Stimulated activated CD4-positive, alpha-beta T cell treated with anti-CD3 and anti-CD28 coated beads, TNF-alpha, amount 100 ng/mL, for 24 hours (primary cell): ENCODE results near the gene RAB5B.
"Not testable (repeated sequence)": the region's sequence is repeated elsewhere in the genome, so short reads cannot be mapped to it uniquely, and the experiment has no call there.

Experiments used
- DNase-seq, 3 experiments: peaks; one replicate each; pipeline ENCODE4 v3.0.0-alpha.2; 2020; ENCODE audit warnings: low read depth in 3 of 3

The RAB5B gene

GRCh38 chr12:55940065-55940732 lies 33.7 kb upstream of the RAB5B start:
- peak; percentile 70 to 80 (median 79) for DNase-seq

- DNase-seq, result no peak
These were observed 31.8 kb upstream of the RAB5B start for GRCh38 chr12:55942055-55942454.

GRCh38 chr12:55942577-55943136 lies 31.2 kb upstream of the RAB5B start:
- no peak for DNase-seq

GRCh38 chr12:55946553-55946952 lies 27.3 kb upstream of the RAB5B start:
- DNase-seq, result no peak

GRCh38 chr12:55955344-55955743 lies 18.5 kb upstream of the RAB5B start:
- no peak for DNase-seq

GRCh38 chr12:55955800-55956508 lies 17.9 kb upstream of the RAB5B start:
- peak in 1 of 3 experiments; percentile 51 for DNase-seq

GRCh38 chr12:55957106-55957859 lies 16.6 kb upstream of the RAB5B start:
- DNase-seq, result no peak

GRCh38 chr12:55963760-55964159 lies 10.1 kb upstream of the RAB5B start:
- no peak for DNase-seq

GRCh38 chr12:55965240-55965639 lies 8.6 kb upstream of the RAB5B start:
- DNase-seq, result no peak

- no peak for DNase-seq
These were observed 7.9 kb upstream of the RAB5B start, which contains the start of gene PMEL for GRCh38 chr12:55965941-55966407. TSS of gene PMEL (minus strand) at chr12:55966042. CDS start at chr12:55966011, 31 bp downstream.

- DNase-seq, result peak; percentile 84 to 95 (median 87)
These were observed 7.2 kb upstream of the RAB5B start, which contains the start of gene CDK2 for GRCh38 chr12:55966408-55967281. TSS of gene CDK2 (plus strand) at chr12:55966830. CDS start at chr12:55967009, 179 bp downstream.

GRCh38 chr12:55969356-55969755 lies 4.5 kb upstream of the RAB5B start:
- DNase-seq, result no peak

GRCh38 chr12:55970775-55971174 lies 3.1 kb upstream of the RAB5B start:
- no peak for DNase-seq

GRCh38 chr12:55972042-55972441 lies 1.8 kb upstream of the RAB5B start:
- no peak for DNase-seq

- no peak for DNase-seq
These were observed 1.4 kb upstream of the RAB5B start for GRCh38 chr12:55972456-55972855.

- no peak for DNase-seq
These were observed 823 bp upstream of the RAB5B start for GRCh38 chr12:55972911-55973598.

GRCh38 chr12:55974308-55974730 lies 441 bp downstream of the RAB5B start:
- DNase-seq, result peak in 1 of 3 experiments; percentile 30

- DNase-seq, result no peak
These were observed 4.5 kb downstream of the RAB5B start for GRCh38 chr12:55978393-55978792.

- DNase-seq, result no peak
These were observed 5.2 kb downstream of the RAB5B start for GRCh38 chr12:55979069-55979468.

- DNase-seq, result not testable (repeated sequence)
These were observed 8.0 kb downstream of the RAB5B start for GRCh38 chr12:55981882-55982281.
